Liver (tissue), 9 donors: ENCODE data around the gene TBC1D9B. TPM values are rescaled to one million over a fixed set of nuclear protein-coding genes. Genes with fewer than 3 reads are reported as not detected.

ENCODE experiments used
- DNase-seq: peaks from one replicate; pipeline ENCODE4 v3.0.0-alpha.2; 2017; ENCODE audit warnings: low spot score
- H3K27ac ChIP-seq, 2 donors: one replicate each; pipeline ENCODE4 v1.7.0; 2013; ENCODE audit warnings: inconsistent platforms in 2 of 2, low read length in 2 of 2, control low read depth in 1 of 2, low read depth in 1 of 2, mild to moderate bottlenecking in 1 of 2
- H3K27me3 ChIP-seq, 4 donors: one replicate each; pipeline versions ENCODE4 v1.6.1 to v1.7.0; 2013; ENCODE audit warnings: low read length in 3 of 4, inconsistent platforms in 1 of 4, mild to moderate bottlenecking in 1 of 4, moderate library complexity in 1 of 4; ENCODE audit not compliant: control insufficient read depth in 4 of 4, insufficient read depth in 4 of 4
- H3K36me3 ChIP-seq, 4 donors: one replicate each; pipeline versions ENCODE4 v1.6.1 to v1.7.0; 2013; ENCODE audit warnings: low read length in 3 of 4, mild to moderate bottlenecking in 3 of 4, low read depth in 1 of 4, moderate library complexity in 1 of 4; ENCODE audit not compliant: control insufficient read depth in 4 of 4, insufficient read depth in 3 of 4
- H3K4me1 ChIP-seq, 4 donors: one replicate each; pipeline versions ENCODE4 v1.6.1 to v1.7.0; 2013; ENCODE audit warnings: low read length in 3 of 4, mild to moderate bottlenecking in 3 of 4, moderate library complexity in 1 of 4; ENCODE audit not compliant: control insufficient read depth in 4 of 4, insufficient read depth in 4 of 4
- H3K4me3 ChIP-seq, 3 donors: one replicate each; pipeline versions ENCODE4 v1.6.1 to v1.7.0; 2013; ENCODE audit warnings: low read length in 3 of 3, control low read depth in 1 of 3, low read depth in 1 of 3, mild to moderate bottlenecking in 1 of 3
- H3K9ac ChIP-seq, 2 donors: one replicate each; pipeline ENCODE4 v1.7.0; 2013; ENCODE audit warnings: low read length in 2 of 2, mild to moderate bottlenecking in 2 of 2, moderate library complexity in 2 of 2, control low read depth in 1 of 2, low read depth in 1 of 2
- H3K9me3 ChIP-seq, 4 donors: one replicate each; pipeline versions ENCODE4 v1.6.1 to v1.7.0; 2013; ENCODE audit warnings: low read length in 3 of 4; ENCODE audit not compliant: control insufficient read depth in 4 of 4
- ATF3 ChIP-seq: IDR thresholded peaks from 2 replicates; pipeline ENCODE4 v1.6.1; 2016; ENCODE audit warnings: antibody characterized with exemption
- CTCF ChIP-seq: fragments of 150-350 bp; IDR thresholded peaks from 2 replicates; pipeline ENCODE4 v1.5.1; 2017; ENCODE audit warnings: improper control_type of control experiment, low read depth, low read length; ENCODE audit not compliant: missing input control
- FOXA1 ChIP-seq: IDR thresholded peaks from 2 replicates; pipeline ENCODE4 v1.6.1; 2016; ENCODE audit warnings: antibody characterized with exemption
- GABPA ChIP-seq, 2 donors: IDR thresholded peaks in 1 of 2; conservative IDR thresholded peaks in 1 of 2; 2 replicates each; pipeline ENCODE4 v1.6.1; 2016; ENCODE audit warnings: antibody characterized with exemption in 2 of 2, mild to moderate bottlenecking in 1 of 2, moderate library complexity in 1 of 2
- HNF4A ChIP-seq, 2 donors: conservative IDR thresholded peaks; 2 replicates each; pipeline ENCODE4 v1.6.1; 2016; ENCODE audit warnings: antibody characterized with exemption in 2 of 2, mild to moderate bottlenecking in 2 of 2
- HNF4G ChIP-seq: IDR thresholded peaks from 2 replicates; pipeline ENCODE4 v1.6.1; 2016; ENCODE audit warnings: antibody characterized with exemption
- JUND ChIP-seq, 2 donors: IDR thresholded peaks; 2 replicates each; pipeline ENCODE4 v1.6.1; 2016; ENCODE audit warnings: antibody characterized with exemption in 2 of 2
- MAX ChIP-seq: IDR thresholded peaks from 2 replicates; pipeline ENCODE4 v1.6.1; 2016; ENCODE audit warnings: antibody characterized with exemption
- RAD21 ChIP-seq, 2 donors: IDR thresholded peaks; 2 replicates each; pipeline ENCODE4 v1.6.1; 2016; ENCODE audit warnings: antibody characterized with exemption in 2 of 2, mild to moderate bottlenecking in 2 of 2
- REST ChIP-seq: IDR thresholded peaks from 2 replicates; pipeline ENCODE4 v1.6.1; 2016; ENCODE audit warnings: antibody characterized with exemption, mild to moderate bottlenecking
- RXRA ChIP-seq, 2 donors: IDR thresholded peaks; 2 replicates each; pipeline ENCODE4 v1.6.1; 2017 to 2018; ENCODE audit warnings: antibody characterized with exemption in 2 of 2, mild to moderate bottlenecking in 1 of 2
- SP1 ChIP-seq: IDR thresholded peaks from 2 replicates; pipeline ENCODE4 v1.6.1; 2018; ENCODE audit warnings: antibody characterized with exemption, mild to moderate bottlenecking
- TAF1 ChIP-seq: conservative IDR thresholded peaks from 2 replicates; pipeline ENCODE4 v1.6.1; 2016; ENCODE audit warnings: antibody characterized with exemption, mild to moderate bottlenecking
- YY1 ChIP-seq: IDR thresholded peaks from 2 replicates; pipeline ENCODE4 v1.6.1; 2016; ENCODE audit warnings: antibody characterized with exemption, mild to moderate bottlenecking
- ZBTB33 ChIP-seq: IDR thresholded peaks from 2 replicates; pipeline ENCODE4 v1.6.1; 2016; ENCODE audit warnings: antibody characterized with exemption
- WGBS: extraction: QIAGEN DNeasy Blood & Tissue Kit; methylation state at CpG from one replicate; pipeline ENCODE4 v1.1.7; 2013; 5-methylcytosine and 5-hydroxymethylcytosine counted together
- polyA plus RNA-seq, 2 donors: library from polyadenylated mRNA; stranded (reverse) in 1 of 2; unstranded in 1 of 2; fragments of 200-250 nt in 1 of 2; fragments of >200 nt in 1 of 2; fragmentation: Nextera tagmentation in 1 of 2; extraction: Ambion mirVana in 1 of 2; gene quantifications; one replicate each; pipeline versions ENCODE4 v1.2.1 to v1.2.3, GENCODE V29; 2013 to 2015
- total RNA-seq, 2 donors: library from RNA; depleted of rRNA; stranded (reverse); fragments of >200 nt; gene quantifications; one replicate each; pipeline ENCODE4 v1.2.3, GENCODE V29; 2014
- donor health status: healthy.
- donor health status: healthy.
- donor health status: healthy.
- donor health status: healthy.
- donor health status: healthy.

Gene TBC1D9B
- total and polyA plus RNA-seq, 4 donors = 23.1 to 55.4 (median 38.7) TPM

GRCh38 chr5:179870952-179871351 is 36.7 kb downstream of the TBC1D9B start:
- 97% methylated on average over 3 of the region's 3 CpGs for WGBS
- no peak overlapping the region for H3K4me3 ChIP-seq
- no peak overlapping the region for H3K9ac ChIP-seq
- no peak for DNase-seq
- TF ChIP-seq RAD21 (IDR thresholded peaks at IDR 0.05) (no peak), GABPA (IDR thresholded peaks at IDR 0.05 in 1 of 2, conservative IDR thresholded peaks at IDR 0.05 in 1 of 2) (no peak), ZBTB33 (no peak), REST (no peak), CTCF (no peak), TAF1 (no peak), JUND (IDR thresholded peaks at IDR 0.05) (no peak), FOXA1 (no peak)
- no peaks in the 10 kb centered on the region for H3K4me1 ChIP-seq
- no peaks in the 10 kb centered on the region for H3K27me3 ChIP-seq
- no peak overlapping the region for H3K27ac ChIP-seq
- no peaks in the 10 kb centered on the region for H3K9me3 ChIP-seq
- H3K36me3 ChIP-seq = peaks cover 12 to 79% (median 31%) of the 10 kb centered on the region in 4 donors

GRCh38 chr5:179870403-179870903 is 37.2 kb downstream of the TBC1D9B start:
- Histone ChIP-seq H3K4me1 (no peaks in the 10 kb centered on the region), H3K9ac (no peak overlapping the region), H3K9me3 (no peaks in the 10 kb centered on the region), H3K27me3 (no peaks in the 10 kb centered on the region), H3K36me3 (peaks cover 14 to 77% (median 32%) of the 10 kb centered on the region in 4 donors), H3K27ac (no peak overlapping the region), H3K4me3 (no peak overlapping the region)
- 92% methylated on average over 17 of the region's 17 CpGs for WGBS
- no peak for DNase-seq
- no peak for TF ChIP-seq HNF4A (conservative IDR thresholded peaks at IDR 0.05)
- TF ChIP-seq RAD21 (IDR thresholded peaks at IDR 0.05) = peak in 1 of 2 donors; percentile 80
- no peak for TF ChIP-seq ATF3
- no peak for TF ChIP-seq ZBTB33
- TF ChIP-seq FOXA1 = no peak
- TF ChIP-seq YY1 = no peak
- peak; percentile 31 for TF ChIP-seq CTCF
- no peak for TF ChIP-seq HNF4G
- TF ChIP-seq MAX = no peak
- no peak for TF ChIP-seq RXRA (IDR thresholded peaks at IDR 0.05)
- no peak for TF ChIP-seq GABPA (IDR thresholded peaks at IDR 0.05 in 1 of 2, conservative IDR thresholded peaks at IDR 0.05 in 1 of 2)
- no peak for TF ChIP-seq JUND (IDR thresholded peaks at IDR 0.05)
- no peak for TF ChIP-seq SP1
